Measurements from ENCODE around the gene DIS3L2. TPM values are rescaled to one million over a fixed set of nuclear protein-coding genes. Genes with fewer than 3 reads are reported as not detected.

The DIS3L2 gene
- polyA plus RNA-seq, 2 donors = 16.6 to 23.3 TPM

DNA sequence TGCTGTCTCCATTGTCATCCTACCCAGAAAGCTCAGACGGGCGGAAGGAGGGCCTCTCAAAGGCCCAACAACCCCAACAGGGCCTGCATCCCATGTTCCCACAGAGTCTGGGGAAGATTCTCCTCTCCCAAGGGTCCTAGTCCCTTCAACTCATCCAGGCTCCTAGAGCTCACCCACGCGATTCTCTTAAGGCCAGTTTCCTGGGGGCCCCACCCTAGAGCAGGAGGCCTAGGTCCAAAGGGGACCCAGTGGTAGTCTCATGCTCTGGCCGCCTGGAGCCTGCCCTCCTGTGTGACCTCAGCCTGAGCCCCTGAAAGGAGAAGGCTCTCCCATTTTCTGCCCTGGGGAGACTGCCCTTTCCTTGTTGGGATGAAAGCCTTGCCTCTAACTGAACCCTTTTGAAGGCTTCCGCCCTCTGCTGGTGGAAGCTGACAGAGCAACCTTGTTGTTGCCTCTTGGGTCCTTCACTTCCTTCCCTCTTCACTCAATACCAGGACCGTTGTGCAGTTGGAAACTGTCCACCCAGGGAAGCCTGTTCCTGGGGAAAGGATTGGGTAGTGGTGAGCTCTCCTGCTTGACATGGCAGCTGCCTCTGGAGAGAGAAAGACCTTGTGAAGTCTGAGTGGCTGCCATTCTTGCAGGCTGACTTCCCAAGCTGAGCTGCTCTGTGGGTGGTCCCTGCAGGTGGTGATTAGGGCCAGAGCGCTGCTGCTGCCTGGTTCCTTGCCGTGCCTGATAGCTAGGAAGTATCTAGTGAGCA, 331.1 kb downstream of the DIS3L2 start:
- Histone ChIP-seq H3K4me1 (ENCODE audit: control insufficient read depth in 2 of 2, insufficient read depth in 2 of 2, low read length in 1 of 2) (peaks cover 3 to 5% of the 10 kb centered on the region in 2 donors), H3K4me3 (ENCODE audit: low read depth in 1 of 2, low read length in 2 of 2) (no peak overlapping the region), H3K36me3 (ENCODE audit: control insufficient read depth in 2 of 2, insufficient read depth in 2 of 2, low read length in 1 of 2) (peaks cover 0 to 5% of the 10 kb centered on the region in 2 donors), H3K27me3 (ENCODE audit: control insufficient read depth in 1 of 2, insufficient read depth in 2 of 2, low read length in 2 of 2) (no peaks in the 10 kb centered on the region), H3K27ac (ENCODE audit: low read depth in 2 of 2, low read length in 1 of 2) (no peak overlapping the region), H3K9me3 (ENCODE audit: control insufficient read depth in 2 of 2, insufficient read depth in 1 of 2, low read depth in 1 of 2, low read length in 1 of 2) (no peaks in the 10 kb centered on the region)
- 78 to 80% methylated on average over 9 of the region's 9 CpGs for WGBS, 2 donors

DNA sequence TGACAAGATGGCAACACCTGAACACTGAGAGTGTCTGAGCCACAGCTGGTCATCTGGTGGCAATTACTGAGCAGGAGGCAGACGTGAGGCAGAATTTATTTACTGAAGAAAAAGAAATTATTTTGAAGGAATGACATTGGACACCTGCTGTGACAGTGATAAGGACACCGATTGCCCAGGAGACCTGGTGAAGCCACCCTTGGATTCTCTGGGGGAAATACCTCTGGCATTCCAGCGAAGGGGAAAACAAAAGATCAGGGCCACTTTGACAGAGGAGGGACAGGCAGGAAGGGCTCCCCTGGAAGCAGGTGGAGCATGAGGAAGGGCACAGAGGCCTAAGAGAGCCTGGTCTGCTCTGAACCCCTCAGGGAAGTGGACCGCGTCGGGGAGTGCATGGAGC, 331.7 kb downstream of the DIS3L2 start:
- Histone ChIP-seq H3K4me1 (ENCODE audit: control insufficient read depth in 2 of 2, insufficient read depth in 2 of 2, low read length in 1 of 2) (peaks cover 0 to 5% of the 10 kb centered on the region in 2 donors), H3K27me3 (ENCODE audit: control insufficient read depth in 1 of 2, insufficient read depth in 2 of 2, low read length in 2 of 2) (no peaks in the 10 kb centered on the region), H3K36me3 (ENCODE audit: control insufficient read depth in 2 of 2, insufficient read depth in 2 of 2, low read length in 1 of 2) (peaks cover 0 to 3% of the 10 kb centered on the region in 2 donors), H3K9me3 (ENCODE audit: control insufficient read depth in 2 of 2, insufficient read depth in 1 of 2, low read depth in 1 of 2, low read length in 1 of 2) (no peaks in the 10 kb centered on the region), H3K27ac (ENCODE audit: low read depth in 2 of 2, low read length in 1 of 2) (no peak overlapping the region), H3K4me3 (ENCODE audit: low read depth in 1 of 2, low read length in 2 of 2) (no peak overlapping the region)
- WGBS, 2 donors = 93% methylated on average over 6 of the region's 6 CpGs

DNA sequence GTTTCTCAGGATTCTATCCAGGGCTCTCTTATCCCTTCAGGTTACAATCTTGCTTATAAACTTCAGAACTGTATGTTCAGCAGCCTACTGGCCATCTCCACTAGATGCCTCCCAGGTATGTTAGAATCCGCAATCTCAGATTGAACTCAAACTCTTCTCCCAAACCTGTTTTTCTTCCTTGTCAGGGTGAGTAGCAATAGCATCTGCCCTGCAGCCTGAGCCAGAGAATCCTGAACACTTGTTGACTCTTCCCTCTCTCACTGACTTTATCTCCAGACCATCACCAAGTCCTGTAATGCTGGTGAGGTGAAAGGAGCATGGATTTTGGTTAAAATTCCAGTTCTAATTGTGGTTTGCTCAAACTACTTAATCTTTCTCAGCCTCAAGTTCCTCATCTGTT, 334.5 kb downstream of the DIS3L2 start:
- Histone ChIP-seq H3K4me3 (ENCODE audit: low read depth in 1 of 2, low read length in 2 of 2) (no peak overlapping the region), H3K4me1 (ENCODE audit: control insufficient read depth in 2 of 2, insufficient read depth in 2 of 2, low read length in 1 of 2) (peaks cover 0 to 3% of the 10 kb centered on the region in 2 donors), H3K27me3 (ENCODE audit: control insufficient read depth in 1 of 2, insufficient read depth in 2 of 2, low read length in 2 of 2) (no peaks in the 10 kb centered on the region), H3K27ac (ENCODE audit: low read depth in 2 of 2, low read length in 1 of 2) (no peak overlapping the region), H3K9me3 (ENCODE audit: control insufficient read depth in 2 of 2, insufficient read depth in 1 of 2, low read depth in 1 of 2, low read length in 1 of 2) (no peaks in the 10 kb centered on the region), H3K36me3 (ENCODE audit: control insufficient read depth in 2 of 2, insufficient read depth in 2 of 2, low read length in 1 of 2) (peaks cover 0 to 9% of the 10 kb centered on the region in 2 donors)
- 55 to 71% methylated on average over 1 of the region's 1 CpG for WGBS, 2 donors

DNA sequence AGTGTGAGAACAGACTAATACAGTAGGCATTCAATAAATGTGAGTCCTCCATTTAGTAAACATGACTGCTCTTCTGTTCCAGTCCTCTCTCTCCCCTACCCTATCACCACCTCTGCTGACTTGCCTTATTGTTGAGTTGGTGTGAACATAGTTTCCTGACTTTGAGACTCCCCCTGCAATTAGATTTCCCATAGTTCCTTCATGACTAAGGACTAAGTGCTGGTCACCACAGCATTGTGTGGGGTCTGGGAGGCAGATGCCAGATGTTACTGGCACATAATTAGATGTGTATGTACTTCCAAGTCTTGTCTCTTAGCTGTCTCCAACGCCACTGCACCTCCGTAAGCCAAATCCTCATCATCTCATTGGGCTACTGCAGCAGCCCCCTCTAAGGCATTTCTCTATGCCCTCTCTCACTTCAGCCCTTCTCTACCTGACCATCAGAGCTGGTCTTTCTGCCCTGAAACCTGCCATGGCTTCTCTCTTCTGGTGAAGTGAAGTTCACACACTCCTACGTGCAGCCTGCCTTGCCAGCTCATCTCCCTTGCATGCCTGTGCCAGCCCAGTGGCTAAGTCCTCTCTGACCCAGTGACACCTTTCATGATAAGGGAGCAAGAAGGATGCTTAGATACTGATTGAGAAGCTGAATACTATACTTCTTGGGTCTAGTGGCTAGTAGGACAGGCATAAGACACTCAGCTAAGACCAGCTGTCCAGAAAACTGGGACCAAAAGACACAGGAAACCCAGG, 335.4 kb downstream of the DIS3L2 start:
- Histone ChIP-seq H3K36me3 (ENCODE audit: control insufficient read depth in 2 of 2, insufficient read depth in 2 of 2, low read length in 1 of 2) (peaks cover 0 to 9% of the 10 kb centered on the region in 2 donors), H3K9me3 (ENCODE audit: control insufficient read depth in 2 of 2, insufficient read depth in 1 of 2, low read depth in 1 of 2, low read length in 1 of 2) (no peaks in the 10 kb centered on the region), H3K27ac (ENCODE audit: low read depth in 2 of 2, low read length in 1 of 2) (no peak overlapping the region), H3K27me3 (ENCODE audit: control insufficient read depth in 1 of 2, insufficient read depth in 2 of 2, low read length in 2 of 2) (no peaks in the 10 kb centered on the region), H3K4me1 (ENCODE audit: control insufficient read depth in 2 of 2, insufficient read depth in 2 of 2, low read length in 1 of 2) (peaks cover 0 to 3% of the 10 kb centered on the region in 2 donors), H3K4me3 (ENCODE audit: low read depth in 1 of 2, low read length in 2 of 2) (no peak overlapping the region)
- WGBS, 2 donors = 85 to 87% methylated on average over 3 of the region's 3 CpGs

DNA sequence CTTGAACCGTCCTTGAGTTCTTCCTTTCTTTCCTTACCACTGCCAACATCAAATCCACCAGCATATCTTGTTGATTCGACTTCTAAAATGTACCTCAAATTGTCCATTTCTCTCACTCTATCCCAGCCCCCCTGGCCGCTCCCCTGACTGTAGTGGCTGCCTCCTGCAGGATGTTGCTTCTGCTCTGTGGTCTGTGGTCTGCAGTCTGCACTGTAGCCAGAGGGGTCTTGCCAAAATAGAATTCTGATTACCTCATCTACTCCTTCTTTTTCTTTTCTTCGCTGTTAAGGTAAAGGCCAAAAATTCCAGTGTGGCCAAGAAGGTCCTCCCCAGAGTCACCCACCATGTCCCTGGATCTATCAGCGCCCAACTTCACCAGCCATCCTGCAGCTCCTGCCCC, 337.6 kb downstream of the DIS3L2 start:
- Histone ChIP-seq H3K4me3 (ENCODE audit: low read depth in 1 of 2, low read length in 2 of 2) (no peak overlapping the region), H3K9me3 (ENCODE audit: control insufficient read depth in 2 of 2, insufficient read depth in 1 of 2, low read depth in 1 of 2, low read length in 1 of 2) (no peaks in the 10 kb centered on the region), H3K36me3 (ENCODE audit: control insufficient read depth in 2 of 2, insufficient read depth in 2 of 2, low read length in 1 of 2) (peaks cover 0 to 8% of the 10 kb centered on the region in 2 donors), H3K27ac (ENCODE audit: low read depth in 2 of 2, low read length in 1 of 2) (no peak overlapping the region), H3K27me3 (ENCODE audit: control insufficient read depth in 1 of 2, insufficient read depth in 2 of 2, low read length in 2 of 2) (no peaks in the 10 kb centered on the region), H3K4me1 (ENCODE audit: control insufficient read depth in 2 of 2, insufficient read depth in 2 of 2, low read length in 1 of 2) (no peaks in the 10 kb centered on the region)
- WGBS, 2 donors = 84 to 90% methylated on average over 5 of the region's 5 CpGs

DNA sequence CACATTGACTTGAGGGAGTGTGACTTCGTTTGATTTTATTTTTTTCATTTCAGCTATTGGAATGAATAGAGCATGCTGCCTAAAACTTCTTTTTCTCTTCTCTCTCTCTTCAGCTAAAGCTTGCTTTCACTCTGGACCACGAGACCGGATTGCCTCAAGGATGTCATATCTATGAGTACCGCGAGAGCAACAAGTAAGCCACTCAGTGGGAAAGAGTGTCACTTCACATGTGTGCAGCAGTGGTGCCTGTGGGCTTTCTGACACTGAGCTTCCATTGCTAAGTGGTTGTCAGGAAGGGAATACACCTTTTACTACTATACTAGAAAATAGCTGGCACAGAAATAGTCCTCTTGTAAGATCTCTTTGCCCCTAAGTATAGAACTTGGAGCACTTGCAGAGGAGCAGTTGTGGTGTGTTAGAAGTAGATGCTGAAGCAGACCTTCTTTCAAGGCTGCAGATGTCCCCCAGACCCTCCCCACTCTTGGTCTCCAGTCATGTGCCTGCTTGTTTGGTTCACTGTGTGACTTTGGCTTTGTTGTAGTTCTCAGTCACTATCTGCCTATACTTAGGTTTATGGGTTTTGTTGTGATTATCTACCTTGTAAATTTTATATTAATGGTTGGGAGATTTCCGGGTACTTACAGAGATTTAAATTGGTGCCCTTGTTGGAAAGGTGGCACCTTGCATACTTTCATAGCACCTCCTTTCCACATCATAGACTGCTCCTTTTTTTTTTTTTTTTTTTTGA, 338.6 kb downstream of the DIS3L2 start:
- no peaks in the 10 kb centered on the region for H3K4me1 ChIP-seq (ENCODE audit: control insufficient read depth in 2 of 2, insufficient read depth in 2 of 2, low read length in 1 of 2)
- no peaks in the 10 kb centered on the region for H3K9me3 ChIP-seq (ENCODE audit: control insufficient read depth in 2 of 2, insufficient read depth in 1 of 2, low read depth in 1 of 2, low read length in 1 of 2)
- no peaks in the 10 kb centered on the region for H3K27me3 ChIP-seq (ENCODE audit: control insufficient read depth in 1 of 2, insufficient read depth in 2 of 2, low read length in 2 of 2)
- WGBS, 2 donors = 85 to 90% methylated on average over 6 of the region's 6 CpGs
- no peak overlapping the region for H3K27ac ChIP-seq (ENCODE audit: low read depth in 2 of 2, low read length in 1 of 2)
- H3K4me3 ChIP-seq (ENCODE audit: low read depth in 1 of 2, low read length in 2 of 2) = no peak overlapping the region
- H3K36me3 ChIP-seq (ENCODE audit: control insufficient read depth in 2 of 2, insufficient read depth in 2 of 2, low read length in 1 of 2) = peaks cover 0 to 12% of the 10 kb centered on the region in 2 donors

DNA sequence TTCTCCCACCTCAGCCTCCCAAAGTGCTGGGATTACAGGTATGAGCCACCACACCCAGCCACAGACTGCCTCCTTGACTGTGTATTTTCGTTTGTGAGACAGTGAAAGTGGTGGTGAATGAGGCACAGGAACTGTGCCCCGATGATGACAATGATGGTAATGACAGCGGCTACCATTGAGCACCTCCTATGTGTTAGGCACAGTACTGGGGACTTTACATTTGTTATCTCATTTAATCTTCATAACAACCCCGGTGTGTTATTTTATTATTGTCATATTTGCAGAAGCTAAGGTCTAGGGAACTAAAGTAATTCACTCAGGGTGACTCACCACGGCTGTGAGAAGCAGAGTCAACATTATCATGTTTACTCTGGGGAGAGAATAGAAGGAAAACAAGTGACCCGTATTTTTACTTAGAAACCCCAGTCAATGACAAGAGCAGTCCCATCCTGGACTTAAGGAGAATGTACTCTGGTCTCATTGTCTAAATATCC, 339.4 kb downstream of the DIS3L2 start:
- Histone ChIP-seq H3K36me3 (ENCODE audit: control insufficient read depth in 2 of 2, insufficient read depth in 2 of 2, low read length in 1 of 2) (peaks cover 0 to 12% of the 10 kb centered on the region in 2 donors), H3K9me3 (ENCODE audit: control insufficient read depth in 2 of 2, insufficient read depth in 1 of 2, low read depth in 1 of 2, low read length in 1 of 2) (no peaks in the 10 kb centered on the region)

DNA sequence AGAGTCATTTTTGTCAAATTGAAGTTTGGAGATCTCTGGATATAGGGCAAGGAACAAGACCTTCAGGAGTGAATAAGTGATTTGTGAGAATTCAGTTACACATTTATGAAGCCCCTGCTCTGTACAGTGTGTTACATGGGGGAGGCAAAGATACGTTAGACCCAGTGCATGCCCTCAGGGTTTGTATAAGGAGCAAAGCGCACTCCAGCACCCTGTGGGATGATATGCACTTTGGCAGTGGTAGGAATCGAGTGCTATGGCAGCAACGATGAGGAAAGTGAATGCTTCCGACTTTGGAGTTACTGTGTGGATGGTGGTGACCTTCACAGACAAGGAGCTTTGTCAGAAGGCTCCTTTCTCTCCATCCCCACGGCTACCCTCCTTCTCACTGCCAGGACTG, 342.7 kb downstream of the DIS3L2 start:
- 94 to 96% methylated on average over 6 of the region's 6 CpGs for WGBS, 2 donors
- H3K36me3 ChIP-seq (ENCODE audit: control insufficient read depth in 2 of 2, insufficient read depth in 2 of 2, low read length in 1 of 2) = peaks cover 3 to 14% of the 10 kb centered on the region in 2 donors
- no peak overlapping the region for H3K27ac ChIP-seq (ENCODE audit: low read depth in 2 of 2, low read length in 1 of 2)
- H3K4me3 ChIP-seq (ENCODE audit: low read depth in 1 of 2, low read length in 2 of 2) = no peak overlapping the region
- H3K27me3 ChIP-seq (ENCODE audit: control insufficient read depth in 1 of 2, insufficient read depth in 2 of 2, low read length in 2 of 2) = no peaks in the 10 kb centered on the region
- H3K9me3 ChIP-seq (ENCODE audit: control insufficient read depth in 2 of 2, insufficient read depth in 1 of 2, low read depth in 1 of 2, low read length in 1 of 2) = no peaks in the 10 kb centered on the region
- H3K4me1 ChIP-seq (ENCODE audit: control insufficient read depth in 2 of 2, insufficient read depth in 2 of 2, low read length in 1 of 2) = no peaks in the 10 kb centered on the region

More for the DNA sequence above, 339.4 kb downstream of the DIS3L2 start:
- no peaks in the 10 kb centered on the region for H3K27me3 ChIP-seq (ENCODE audit: control insufficient read depth in 1 of 2, insufficient read depth in 2 of 2, low read length in 2 of 2)
- 60 to 61% methylated on average over 6 of the region's 6 CpGs for WGBS, 2 donors
- H3K27ac ChIP-seq (ENCODE audit: low read depth in 2 of 2, low read length in 1 of 2) = no peak overlapping the region
- no peak overlapping the region for H3K4me3 ChIP-seq (ENCODE audit: low read depth in 1 of 2, low read length in 2 of 2)
- no peaks in the 10 kb centered on the region for H3K4me1 ChIP-seq (ENCODE audit: control insufficient read depth in 2 of 2, insufficient read depth in 2 of 2, low read length in 1 of 2)

DNA sequence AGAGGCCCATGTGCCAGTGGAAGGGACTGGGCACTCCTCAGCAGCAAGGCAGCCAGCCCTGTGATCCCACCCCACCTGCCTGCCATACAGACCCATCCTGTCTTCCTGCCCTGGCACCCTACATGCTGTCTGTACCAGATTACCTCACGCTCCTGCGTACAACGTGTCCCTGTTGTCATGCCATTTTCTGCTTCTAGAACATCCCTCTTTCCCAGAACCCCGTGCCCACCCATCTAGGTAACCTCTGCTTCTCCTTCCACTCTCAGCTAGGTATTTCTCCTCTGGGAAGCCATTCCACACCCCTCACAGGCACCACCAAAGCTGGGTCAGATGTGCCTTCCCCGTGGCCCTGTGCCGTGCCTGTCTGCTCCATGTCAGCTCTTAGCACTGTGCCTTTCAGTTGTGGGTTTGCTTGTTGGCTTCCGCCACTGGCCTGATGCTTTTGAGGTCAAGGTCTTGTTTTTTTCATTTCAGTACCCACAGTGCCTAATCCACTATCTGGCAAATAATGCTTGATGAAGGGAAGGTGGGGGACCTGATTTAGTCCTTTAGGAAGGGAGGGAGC, 345.3 kb downstream of the DIS3L2 start:
- H3K4me1 ChIP-seq (ENCODE audit: control insufficient read depth in 2 of 2, insufficient read depth in 2 of 2, low read length in 1 of 2) = no peaks in the 10 kb centered on the region
- H3K36me3 ChIP-seq (ENCODE audit: control insufficient read depth in 2 of 2, insufficient read depth in 2 of 2, low read length in 1 of 2) = peaks cover 3 to 9% of the 10 kb centered on the region in 2 donors
- no peak overlapping the region for H3K4me3 ChIP-seq (ENCODE audit: low read depth in 1 of 2, low read length in 2 of 2)
- WGBS, 2 donors = 93 to 96% methylated on average over 7 of the region's 7 CpGs
- peak overlapping the region in 1 of 2 donors; percentile 16 for H3K27ac ChIP-seq (ENCODE audit: low read depth in 2 of 2, low read length in 1 of 2)
- H3K9me3 ChIP-seq (ENCODE audit: control insufficient read depth in 2 of 2, insufficient read depth in 1 of 2, low read depth in 1 of 2, low read length in 1 of 2) = no peaks in the 10 kb centered on the region
- H3K27me3 ChIP-seq (ENCODE audit: control insufficient read depth in 1 of 2, insufficient read depth in 2 of 2, low read length in 2 of 2) = no peaks in the 10 kb centered on the region

All from esophagus (tissue), 2 donors.